K562 (cell line): ENCODE measurements around the gene MT1X. TPM values are rescaled to one million over a fixed set of nuclear protein-coding genes. Genes with fewer than 3 reads are reported as not detected.

Experiments used
- ATAC-seq: fragments of 200-7000 bp; cut with Tn5 transposase; 3 replicates; pipeline ENCODE4 v1.9.1; 2020; ENCODE audit warnings: moderate library complexity
- BruUV-seq: library from RNA; stranded (reverse); fragments of 400-500 nt; replicated peaks from 2 replicates; lab custom pipeline; 2021; lab: Mats Ljungman, UMichigan
- CTCF ChIA-PET: fragments of 300-600 bp; formaldehyde crosslinking; extraction: SDS; loops from one replicate; lab custom pipeline; 2021; ENCODE audit warnings: low intra/inter-chr PET ratio; lab: Yijun Ruan, JAX
- POLR2A ChIA-PET: fragments of 300-600, 350-650 bp; sonication (Branson Sonifier 250); formaldehyde crosslinking; extraction: SDS; loops from one replicate; lab custom pipeline; 2021; ENCODE audit warnings: antibody characterized with exemption, inconsistent platforms; lab: Yijun Ruan, JAX
- DNase-seq, 4 experiments: peaks; one replicate each; pipeline versions ENCODE4 v3.0.0 to v3.0.0-alpha.2; 2011 to 2018; ENCODE audit warnings: low spot score in 3 of 4, mixed read lengths in 3 of 4; ENCODE audit errors: extremely low read depth in 1 of 4
- FAIRE-seq: peaks from 2 replicates; lab custom pipeline; 2011; peaks lifted over from hg19 to GRCh38; lab: Jason Lieb, UNC
- H2AFZ ChIP-seq: 2 replicates; pipeline ENCODE4 v1.6.0; 2011; ENCODE audit warnings: low read depth, low read length, control low read depth, inconsistent platforms
- H3K27ac ChIP-seq: fragments of 200-600 bp; 3 replicates; pipeline ENCODE4 v1.8.0; 2011; ENCODE audit warnings: low read depth, mild to moderate bottlenecking, control low read depth, inconsistent platforms, low read length, moderate library complexity, mixed read lengths; ENCODE audit errors: extremely low read depth
- H3K27me3 ChIP-seq, 2 experiments: fragments of 300-600 bp in 1 of 2; 2 replicates in 1 of 2; 3 replicates in 1 of 2; pipeline versions ENCODE4 v1.6.0 to v1.8.0; 2011; ENCODE audit warnings: inconsistent platforms in 2 of 2, low read length in 2 of 2, mild to moderate bottlenecking in 1 of 2, mixed read lengths in 1 of 2, moderate library complexity in 1 of 2; ENCODE audit not compliant: control insufficient read depth in 2 of 2, insufficient read depth in 2 of 2
- H3K36me3 ChIP-seq: fragments of 300-600 bp; 3 replicates; pipeline ENCODE4 v1.8.0; 2011; ENCODE audit warnings: mild to moderate bottlenecking, low read length, inconsistent platforms; ENCODE audit not compliant: control insufficient read depth, insufficient read depth
- H3K4me1 ChIP-seq, 2 experiments: fragments of 200-600 bp in 1 of 2; replicated peaks in 1 of 2; 2 replicates in 1 of 2; 3 replicates in 1 of 2; pipeline versions ENCODE4 v1.5.1 to v1.8.0; 2011; ENCODE audit warnings: inconsistent platforms in 2 of 2, low read length in 2 of 2, mild to moderate bottlenecking in 1 of 2, mixed read lengths in 1 of 2, moderate library complexity in 1 of 2; ENCODE audit not compliant: control insufficient read depth in 2 of 2, insufficient read depth in 2 of 2
- H3K4me2 ChIP-seq: 2 replicates; pipeline ENCODE4 v1.6.1; 2011; ENCODE audit warnings: low read length, control low read depth, inconsistent platforms, mixed read lengths; ENCODE audit not compliant: insufficient read depth
- H3K4me3 ChIP-seq: fragments of 200-600 bp; sonication (generic), shearing (Covaris generic); 2 replicates; pipeline ENCODE4 v1.5.1; 2016; ENCODE audit warnings: control low read depth, inconsistent platforms
- H3K79me2 ChIP-seq: fragments of 200-600 bp; 3 replicates; pipeline ENCODE4 v1.8.0; 2011; ENCODE audit warnings: low read length, inconsistent platforms; ENCODE audit not compliant: control insufficient read depth, insufficient read depth
- H3K9ac ChIP-seq, 2 experiments: 2 replicates each; pipeline versions ENCODE4 v1.6.0 to v1.6.1; 2011; ENCODE audit warnings: low read depth in 2 of 2, low read length in 2 of 2, control low read depth in 1 of 2, inconsistent platforms in 1 of 2, mild to moderate bottlenecking in 1 of 2, mixed read lengths in 1 of 2; ENCODE audit not compliant: insufficient read depth in 1 of 2
- H3K9me1 ChIP-seq: one replicate; pipeline ENCODE4 v1.6.0; 2011; ENCODE audit warnings: inconsistent platforms, mild to moderate bottlenecking, low read length, moderate library complexity; ENCODE audit not compliant: control insufficient read depth, insufficient read depth
- H3K9me3 ChIP-seq: replicated peaks from 2 replicates; pipeline ENCODE4 v1.5.1; 2011; ENCODE audit warnings: low read depth, low read length, inconsistent platforms; ENCODE audit not compliant: control insufficient read depth, insufficient read depth
- H4K20me1 ChIP-seq: replicated peaks from 2 replicates; pipeline ENCODE4 v1.6.1; 2011; ENCODE audit warnings: low read length, inconsistent platforms, mixed read lengths; ENCODE audit not compliant: control insufficient read depth, insufficient read depth
- ARID2 ChIP-seq: fragments of 450-650 bp; IDR thresholded peaks from 2 replicates; pipeline ENCODE4 v1.6.1; 2017; ENCODE audit warnings: antibody characterized with exemption, mild to moderate bottlenecking
- ASH1L ChIP-seq: fragments of 450-650 bp; IDR thresholded peaks from 2 replicates; pipeline ENCODE4 v1.6.1; 2018; ENCODE audit warnings: borderline replicate concordance, mild to moderate bottlenecking, low read depth; ENCODE audit not compliant: partially characterized antibody
- ATF1 ChIP-seq, 2 experiments: fragments of 450-650 bp in 1 of 2; IDR thresholded peaks; 2 replicates each; pipeline ENCODE4 v1.6.1; 2016; ENCODE audit warnings: missing compliant biosample characterization in 1 of 2, missing genetic modification characterization in 1 of 2
- BCOR ChIP-seq: fragments of 450-650 bp; IDR thresholded peaks from 2 replicates; pipeline ENCODE4 v1.6.1; 2016
- CEBPB ChIP-seq: fragments of 450-650 bp; IDR thresholded peaks from 2 replicates; pipeline ENCODE4 v1.6.1; 2016; ENCODE audit warnings: missing genetic modification characterization, missing compliant biosample characterization
- CEBPG ChIP-seq, 3 experiments: fragments of 200-800 bp in 1 of 3; sonication (Bioruptor generic) in 1 of 3; sonication (generic) in 1 of 3; formaldehyde crosslinking in 1 of 3; IDR thresholded peaks in 2 of 3; conservative IDR thresholded peaks in 1 of 3; 2 replicates each; pipeline versions ENCODE4 v1.6.1 to v1.8.0; 2016 to 2022; ENCODE audit warnings: missing compliant biosample characterization in 2 of 3, missing genetic modification characterization in 2 of 3, mild to moderate bottlenecking in 1 of 3, missing genetic modification reagents in 1 of 3
- CLOCK ChIP-seq: fragments of 250-450 bp; sonication (Bioruptor Pico); IDR thresholded peaks from 2 replicates; pipeline ENCODE4 v1.4.0; 2020; ENCODE audit warnings: mild to moderate bottlenecking, moderate library complexity, borderline replicate concordance
- FOXK2 ChIP-seq, 2 experiments: fragments of 450-650 bp; IDR thresholded peaks in 1 of 2; conservative IDR thresholded peaks in 1 of 2; 2 replicates each; pipeline ENCODE4 v1.6.1; 2016; ENCODE audit warnings: low read depth in 2 of 2, mild to moderate bottlenecking in 1 of 2
- LARP7 ChIP-seq: fragments of 450-650 bp; IDR thresholded peaks from 2 replicates; pipeline ENCODE4 v1.6.1; 2016
- PHB2 ChIP-seq: fragments of 450-650 bp; IDR thresholded peaks from 2 replicates; pipeline ENCODE4 v1.6.1; 2017; ENCODE audit warnings: low read depth
- PTBP1 ChIP-seq: fragments of 200-400 bp; formaldehyde crosslinking; IDR thresholded peaks from 2 replicates; pipeline ENCODE4 v1.6.1; 2017; ENCODE audit warnings: low read depth, low read length
- RBM25 ChIP-seq: fragments of 200-400 bp; formaldehyde crosslinking; IDR thresholded peaks from 2 replicates; pipeline ENCODE4 v1.6.1; 2018; ENCODE audit warnings: low read length, low read depth, moderate library complexity; ENCODE audit not compliant: severe bottlenecking
- SMARCC2 ChIP-seq: fragments of 450-650 bp; IDR thresholded peaks from 2 replicates; pipeline ENCODE4 v1.6.1; 2017; ENCODE audit warnings: antibody characterized with exemption, moderate library complexity, mild to moderate bottlenecking, low read depth
- TCF7 ChIP-seq: sonication (generic); IDR thresholded peaks from 2 replicates; pipeline ENCODE4 v1.6.1; 2016; ENCODE audit warnings: antibody characterized with exemption, borderline replicate concordance
- ZHX1 ChIP-seq: fragments of 150-350 bp; conservative IDR thresholded peaks from 2 replicates; pipeline ENCODE4 v1.6.1; 2014; ENCODE audit warnings: low read length
- ZNF785 ChIP-seq: fragments of 250-450 bp; sonication (Bioruptor Pico); IDR thresholded peaks from 2 replicates; pipeline ENCODE4 v1.4.0; 2020; ENCODE audit warnings: mild to moderate bottlenecking
- WGBS: fragments of 100-300 bp; shearing (Covaris generic); methylation state at CpG from one replicate; pipeline ENCODE4 v1.1.6; 2016; ENCODE audit warnings: low coverage, mixed read lengths; ENCODE audit not compliant: insufficient coverage; ENCODE audit errors: missing lambda C conversion rate; 5-methylcytosine and 5-hydroxymethylcytosine counted together
- in situ Hi-C: fragments of 300-500 bp; cut with MboI; formaldehyde crosslinking; loops from 4 replicates; pipeline ENCODE4 v1.15.0; 2018; ENCODE audit warnings: inconsistent platforms, mixed read lengths
- intact Hi-C: fragments of 100-400 bp; cut with micrococcal nuclease; formaldehyde crosslinking; loops from 2 replicates; pipeline ENCODE4 v1.14.2; 2022
- polyA plus RNA-seq, 8 experiments: library from polyadenylated mRNA; depleted of rRNA in 4 of 8; stranded (reverse) in 5 of 8; unstranded in 3 of 8; fragments of >200 nt; fragmentation: Nextera tagmentation in 2 of 8; fragmentation: Illumina TruSeq in 1 of 8; extraction: Ambion mirVana in 2 of 8; extraction: Trizol in 1 of 8; gene quantifications; 2 replicates each; pipeline versions ENCODE4 v1.2.1 to v1.2.3, GENCODE V29; 2011 to 2014; ENCODE audit warnings: inconsistent platforms in 1 of 8, missing spikeins in 1 of 8
- total RNA-seq, 7 experiments: library from RNA; depleted of rRNA in 6 of 7; stranded (reverse); fragments of >200 nt in 6 of 7; fragmentation: Illumina TruSeq in 2 of 7; extraction: Trizol in 2 of 7; gene quantifications; 2 replicates each; pipeline versions ENCODE4 v1.2.1 to v1.2.3, GENCODE V29; 2011 to 2021; ENCODE audit warnings: low replicate concordance in 1 of 7
- TF ChIP-seq, protein P1 (sequence below): fragments of 250-450 bp; sonication (Bioruptor Pico); IDR thresholded peaks from 2 replicates; pipeline ENCODE4 v1.5.0; 2021

The MT1X gene
- total and polyA plus RNA-seq, 9 of the 15 experiments (the other 6 are each of a cell fraction or from before 2014, with no cell fraction given): 4.9 to 22.8 (median 8.7) TPM

DNA sequence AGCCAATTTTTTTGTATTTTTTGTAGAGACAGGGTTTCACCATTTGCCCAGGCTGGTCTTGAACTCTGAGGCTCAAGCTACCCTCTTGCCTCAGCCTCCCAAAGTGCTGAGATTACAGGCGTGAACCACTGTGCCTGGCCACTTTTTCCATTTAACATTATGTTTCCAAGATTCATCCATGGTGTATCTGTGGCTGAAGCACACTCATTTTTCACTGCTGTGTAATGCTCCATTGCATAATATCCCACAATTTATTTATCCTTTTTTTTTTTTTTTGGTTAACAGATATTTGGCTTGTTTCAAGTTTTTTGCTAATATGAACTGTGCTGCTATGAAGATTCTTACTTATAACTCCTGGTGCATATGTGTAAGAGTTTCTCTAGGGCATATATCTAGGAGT, 45.8 kb downstream of the MT1X start:
- in situ Hi-C loops: no loop called here
- peaks cover 9% of the 10 kb centered on the region; the same call in 2 of the 3 replicates for H3K36me3 ChIP-seq
- peaks cover 6% of the 10 kb centered on the region for H4K20me1 ChIP-seq
- 41% methylated on average over 1 of the region's 1 CpG for WGBS
- no peaks in the 10 kb centered on the region for H3K27me3 ChIP-seq
- FAIRE-seq: no peak
- H3K27ac ChIP-seq: no peak overlapping the region
- DNase-seq: no peak
- no TSS peak for BruUV-seq
- H3K9ac ChIP-seq: no peak overlapping the region
- H3K79me2 ChIP-seq: peaks cover 31% of the 10 kb centered on the region
- H2AFZ ChIP-seq: no peak overlapping the region
- H3K4me1 ChIP-seq: peaks cover 14 to 18% of the 10 kb centered on the region in 2 experiments; a peak in 4 of 5 replicates
- POLR2A ChIA-PET: interaction anchor here (0.7 kb wide), 1 partner anchor 8 kb away, joined by 3 read pairs; no protein-coding TSS in a partner anchor
- H3K4me3 ChIP-seq: no peak overlapping the region
- no peaks in the 10 kb centered on the region for H3K9me1 ChIP-seq
- no peaks in the 10 kb centered on the region for H3K9me3 ChIP-seq
- H3K4me2 ChIP-seq: no peak overlapping the region
- CTCF ChIA-PET: no interaction called here
- ATAC-seq: no peak
- intact Hi-C loops: loop anchor here (5.0 kb wide), 1 partner anchor 59 kb away; no protein-coding TSS in a partner anchor
- TF ChIP-seq ARID2: no peak
- TF ChIP-seq PHB2: no peak
- no peak for TF ChIP-seq ZHX1
- TF ChIP-seq CEBPG (CRISPR knock-in tag; IDR thresholded peaks at IDR 0.05): no peak
- peak; percentile 19 to 39; a peak in 2 of 4 replicates for TF ChIP-seq CEBPG (tag; conservative IDR thresholded peaks at IDR 0.05 in 1 of 2, IDR thresholded peaks at IDR 0.05 in 1 of 2)
- no peak for TF ChIP-seq PTBP1
- TF ChIP-seq BCOR: 0 out of 2 replicates have a peak, but pooled peaks have one; percentile 31
- TF ChIP-seq ATF1 (CRISPR knock-in tag; IDR thresholded peaks at IDR 0.05): no peak
- TF ChIP-seq ATF1 (tag; IDR thresholded peaks at IDR 0.05): no peak
- no peak for TF ChIP-seq LARP7
- no peak for TF ChIP-seq TCF7
- TF ChIP-seq ZNF785: no peak
- no peak for TF ChIP-seq CLOCK (CRISPR knock-in tag)
- TF ChIP-seq, protein P1, sequence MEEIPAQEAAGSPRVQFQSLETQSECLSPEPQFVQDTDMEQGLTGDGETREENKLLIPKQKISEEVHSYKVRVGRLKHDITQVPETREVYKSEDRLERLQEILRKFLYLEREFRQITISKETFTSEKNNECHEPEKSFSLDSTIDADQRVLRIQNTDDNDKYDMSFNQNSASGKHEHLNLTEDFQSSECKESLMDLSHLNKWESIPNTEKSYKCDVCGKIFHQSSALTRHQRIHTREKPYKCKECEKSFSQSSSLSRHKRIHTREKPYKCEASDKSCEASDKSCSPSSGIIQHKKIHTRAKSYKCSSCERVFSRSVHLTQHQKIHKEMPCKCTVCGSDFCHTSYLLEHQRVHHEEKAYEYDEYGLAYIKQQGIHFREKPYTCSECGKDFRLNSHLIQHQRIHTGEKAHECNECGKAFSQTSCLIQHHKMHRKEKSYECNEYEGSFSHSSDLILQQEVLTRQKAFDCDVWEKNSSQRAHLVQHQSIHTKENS (CRISPR knock-in tag): no peak
- TF ChIP-seq CEBPB: peak; percentile 65
- peak; percentile 50 for TF ChIP-seq RBM25
- TF ChIP-seq ASH1L: no peak
- no peak for TF ChIP-seq FOXK2 (conservative IDR thresholded peaks at IDR 0.05 in 1 of 2, IDR thresholded peaks at IDR 0.05 in 1 of 2; ENCODE audit: low read depth in 2 of 2)
- no peak for TF ChIP-seq SMARCC2
